RCC 7860 (cell line): ENCODE data around the gene C1QL2.

ENCODE experiments used
- DNase-seq: peaks from one replicate; pipeline ENCODE4 v3.0.0-alpha.2; 2015; ENCODE audit warnings: low spot score
- FAIRE-seq: peaks from 2 replicates; lab custom pipeline; 2012; peaks lifted over from hg19 to GRCh38; lab: Jason Lieb, UNC

Gene C1QL2

DNA sequence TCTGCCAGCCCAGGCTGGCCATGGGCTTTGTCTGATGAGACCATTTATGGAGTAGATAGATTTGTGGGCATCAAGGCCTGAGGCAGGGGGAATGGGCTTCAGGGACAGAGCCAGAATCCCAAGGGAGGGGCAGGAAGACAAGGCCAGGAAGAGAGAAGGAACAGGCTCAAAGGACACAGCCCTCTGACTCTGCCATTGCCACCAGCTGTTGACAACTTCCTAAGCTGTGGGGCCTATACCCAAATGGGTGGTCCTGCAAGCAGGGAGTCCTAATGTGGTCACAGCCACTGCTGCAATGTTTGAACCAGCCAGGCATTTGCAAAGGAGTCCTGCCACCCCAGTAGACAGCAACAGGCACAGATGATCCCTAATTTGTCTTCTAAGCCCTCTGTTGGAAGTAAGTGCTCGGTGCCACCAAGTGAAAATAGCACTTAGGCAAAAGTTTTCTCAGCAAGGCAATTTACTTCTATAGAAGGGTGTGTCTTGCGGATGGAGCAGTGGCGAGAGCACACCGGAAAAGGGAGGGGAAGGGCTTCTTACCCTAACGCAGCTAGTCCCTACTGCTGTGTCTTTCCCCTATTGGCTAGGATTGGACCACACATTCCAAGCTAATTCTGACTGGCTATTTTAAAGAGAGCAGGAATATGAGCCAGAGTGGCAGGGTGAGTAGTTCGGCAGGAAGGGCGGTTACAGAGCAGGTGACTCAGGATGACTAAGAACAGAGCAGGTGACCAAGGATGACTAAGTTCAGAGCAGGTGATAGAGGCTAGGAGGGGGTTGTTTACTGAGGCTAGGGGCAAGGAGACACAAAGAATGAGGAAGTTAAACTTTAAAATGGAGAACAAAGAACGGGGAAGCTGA is 47.2 kb downstream of the C1QL2 start:
- peak; percentile 15 for DNase-seq
- no peak for FAIRE-seq

DNA sequence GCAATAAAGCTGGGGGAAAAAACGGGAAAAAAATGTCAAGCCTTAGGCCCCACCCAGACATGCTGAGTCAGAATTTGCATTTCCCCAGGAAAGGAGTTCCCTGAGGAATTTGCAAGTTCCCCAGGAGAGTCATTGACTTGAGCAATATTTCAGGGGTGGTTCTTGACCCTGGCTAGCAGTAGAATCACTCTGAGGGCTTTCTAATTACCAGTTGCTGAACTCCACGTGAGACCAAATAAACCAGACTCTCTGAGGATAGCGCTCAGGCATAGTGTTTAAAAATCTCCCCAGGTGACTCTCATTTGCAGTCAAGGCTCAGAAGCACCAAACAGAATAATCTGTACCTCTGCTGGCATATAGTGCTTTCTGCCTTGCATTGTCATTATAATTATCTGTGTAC is 48.7 kb downstream of the C1QL2 start:
- DNase-seq (no peak), FAIRE-seq (no peak)

DNA sequence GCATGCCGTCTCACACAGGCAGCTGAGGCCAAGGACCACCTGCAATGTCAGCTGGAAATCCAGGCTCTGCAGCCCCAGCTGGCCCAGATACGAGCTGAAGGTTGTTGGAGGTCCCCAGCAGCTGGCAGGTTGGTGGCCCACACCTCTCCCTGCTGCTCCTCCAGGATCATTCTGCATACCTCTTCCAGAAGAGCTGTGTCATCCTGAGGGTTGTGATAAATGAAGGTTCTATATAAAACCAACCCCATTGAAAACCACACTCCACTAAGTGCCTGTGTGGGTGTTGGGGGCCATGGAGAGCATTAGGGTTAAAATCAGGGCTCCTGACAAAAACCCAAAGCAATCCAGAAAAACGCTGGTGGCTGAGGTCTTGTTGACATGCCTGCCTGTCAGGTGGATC is 50.4 kb downstream of the C1QL2 start:
- FAIRE-seq, result no peak
- DNase-seq, result no peak

DNA sequence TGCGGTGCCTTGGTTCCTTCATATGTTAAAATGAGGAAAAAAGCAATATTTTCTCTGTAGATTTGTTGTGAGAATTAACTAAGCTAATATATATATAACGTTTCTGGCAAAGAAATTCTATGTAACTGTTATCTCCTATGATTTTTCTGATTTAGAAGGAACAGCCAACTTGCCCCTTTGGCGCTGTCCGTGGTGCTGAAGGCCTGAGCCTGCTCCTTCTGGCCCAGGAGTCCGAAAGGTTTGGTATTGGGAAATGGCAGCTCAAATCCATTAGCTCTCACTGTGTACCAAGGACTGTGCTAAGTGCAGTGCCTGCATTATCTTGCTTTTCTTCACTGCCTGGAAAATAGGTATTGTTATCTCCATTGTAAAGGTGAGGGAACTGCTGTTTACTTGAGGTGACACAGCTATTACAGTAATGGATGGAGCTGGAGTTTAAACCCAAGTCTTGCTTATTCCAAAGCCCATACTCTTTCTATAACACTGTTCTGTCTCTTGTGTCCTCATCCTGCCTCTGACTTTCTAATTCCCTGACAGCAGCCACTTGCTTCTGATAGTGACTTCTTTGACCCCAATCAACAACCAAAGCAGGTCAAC is 52.2 kb downstream of the C1QL2 start:
- FAIRE-seq, result no peak
- peak; percentile 25 for DNase-seq
